ENCODE data around the gene ARMH3.
"Not testable (repeated sequence)": the region's sequence is repeated elsewhere in the genome, so short reads cannot be mapped to it uniquely, and the experiment has no call there.

The ARMH3 gene

GRCh38 chr10:101986624-101986971 lies 69.4 kb downstream of the ARMH3 start:
- DNase-seq (ENCODE audit: low read depth), result no peak

- not testable (repeated sequence) for DNase-seq (ENCODE audit: low read depth)
Measured at GRCh38 chr10:101980677-101981076, 75.3 kb downstream of the ARMH3 start.

- DNase-seq (ENCODE audit: low read depth), result no peak
Measured at GRCh38 chr10:101974091-101974971, 81.6 kb downstream of the ARMH3 start.

DNA sequence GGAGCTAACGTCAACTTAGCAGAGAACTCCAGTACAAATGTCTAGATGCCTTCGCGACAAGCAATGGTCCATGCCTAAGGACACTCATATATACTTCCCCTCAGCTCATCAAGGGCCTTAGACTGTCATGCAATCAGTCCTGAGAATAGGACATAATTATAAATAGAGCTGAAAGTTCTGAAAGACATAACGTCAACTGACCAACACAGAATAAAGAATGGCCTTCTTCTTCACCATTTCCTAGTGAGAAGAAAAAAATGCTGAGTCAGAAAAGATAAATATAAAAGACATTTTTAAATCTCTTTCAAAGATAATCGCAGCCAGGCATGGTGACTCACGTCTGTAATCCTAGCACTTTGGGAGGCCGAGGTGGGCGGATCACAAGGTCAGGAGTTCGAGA lies 83.2 kb downstream of the ARMH3 start:
- DNase-seq (ENCODE audit: low read depth), result no peak

DNA sequence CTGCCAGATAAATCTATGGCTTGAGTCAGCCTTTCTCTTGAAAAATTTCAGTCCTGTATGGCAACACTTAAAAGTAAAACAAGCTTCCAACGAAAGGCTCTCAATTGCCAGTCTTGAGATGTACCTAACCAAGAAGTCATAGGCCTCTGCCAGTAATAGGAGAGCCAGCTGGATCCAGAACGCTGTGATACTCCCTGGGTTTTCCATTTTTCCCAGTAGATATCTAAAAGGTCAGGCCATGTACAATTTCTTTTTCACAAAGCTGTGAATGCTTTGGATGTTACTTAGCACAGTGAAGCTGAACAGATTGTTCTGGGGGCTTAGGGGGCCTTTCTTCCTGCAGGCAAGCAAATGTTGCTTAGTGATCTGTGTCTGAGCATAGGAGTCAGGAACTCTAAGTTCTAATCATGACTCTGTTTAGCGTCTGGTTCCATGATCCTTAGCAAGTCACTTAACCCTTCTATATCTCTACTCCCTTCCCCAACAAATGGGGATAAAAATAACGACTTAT lies 86.5 kb downstream of the ARMH3 start:
- no peak for DNase-seq (ENCODE audit: low read depth)

- no peak for DNase-seq (ENCODE audit: low read depth)
Measured at GRCh38 chr10:101968940-101969321, 87.0 kb downstream of the ARMH3 start.

DNA sequence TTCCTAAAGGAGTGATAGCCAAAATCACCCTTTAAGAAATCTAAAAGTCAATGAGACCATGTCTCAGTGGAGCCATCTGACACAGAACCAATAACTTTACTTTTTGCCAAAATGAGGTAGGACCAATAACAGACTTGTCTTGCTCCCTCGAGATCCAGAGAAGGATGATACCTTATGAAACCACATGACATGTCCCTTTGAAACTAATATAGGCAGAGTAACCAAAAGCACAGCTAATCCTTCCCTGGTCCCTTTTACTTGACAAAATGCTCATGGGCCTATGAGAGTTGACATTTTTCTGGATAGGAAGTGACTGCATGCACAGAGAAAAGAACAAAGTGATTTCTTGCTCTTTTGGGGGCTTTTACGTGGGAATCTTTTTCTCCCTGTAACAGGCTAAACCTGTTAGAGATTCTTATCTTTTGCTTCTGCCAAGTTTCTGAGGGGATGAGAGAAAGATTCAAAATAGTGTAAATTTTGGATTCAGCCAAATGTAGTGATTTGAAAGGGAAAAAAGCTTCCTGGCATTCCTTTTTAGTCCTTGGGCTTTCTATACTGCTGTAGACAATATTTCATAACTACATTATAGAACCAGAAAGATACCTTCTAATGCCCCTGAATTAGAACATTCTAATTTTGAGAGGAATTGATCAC lies 87.6 kb downstream of the ARMH3 start:
- DNase-seq (ENCODE audit: low read depth), result no peak

DNA sequence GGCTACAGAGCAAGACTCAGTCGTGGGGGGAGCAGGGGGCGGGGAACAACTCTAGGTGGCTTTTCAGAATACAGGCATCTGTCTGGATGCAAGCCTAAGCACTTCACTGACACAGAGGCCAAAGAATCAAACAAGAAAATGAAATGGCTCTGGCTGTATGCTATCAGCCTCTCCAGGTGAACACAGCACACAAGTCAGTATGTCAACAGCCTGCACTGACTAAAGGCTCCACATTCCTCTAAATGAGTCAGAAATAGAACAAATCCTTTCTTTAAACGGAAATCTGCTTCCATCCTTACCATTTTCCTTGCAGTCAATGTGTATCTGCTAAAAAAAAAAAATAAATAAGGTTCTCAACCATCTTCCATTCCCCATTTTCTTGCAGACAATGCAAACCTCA lies 88.3 kb downstream of the ARMH3 start:
- no peak for DNase-seq (ENCODE audit: low read depth)

DNA sequence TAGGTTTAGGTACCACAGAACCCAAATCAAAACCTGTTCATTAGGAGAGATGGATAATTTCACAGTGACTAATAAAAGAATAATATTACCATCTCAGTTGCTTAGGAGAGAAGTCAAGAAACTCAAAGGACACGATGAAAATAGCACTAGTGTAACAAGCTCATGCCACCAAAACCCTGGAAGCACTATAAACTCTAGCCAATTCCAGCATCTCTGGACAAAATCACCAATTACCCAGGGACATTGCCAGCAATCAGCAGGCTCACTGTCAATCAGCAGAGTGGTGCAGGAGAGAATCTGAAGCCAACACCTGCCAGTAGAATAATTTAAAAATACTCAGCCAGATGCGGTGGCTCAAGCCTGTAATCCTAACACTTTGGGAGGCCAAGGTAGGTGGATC lies 88.9 kb downstream of the ARMH3 start:
- DNase-seq (ENCODE audit: low read depth), result no peak

GRCh38 chr10:101965075-101965765 lies 90.8 kb downstream of the ARMH3 start:
- no peak for DNase-seq (ENCODE audit: low read depth)

DNA sequence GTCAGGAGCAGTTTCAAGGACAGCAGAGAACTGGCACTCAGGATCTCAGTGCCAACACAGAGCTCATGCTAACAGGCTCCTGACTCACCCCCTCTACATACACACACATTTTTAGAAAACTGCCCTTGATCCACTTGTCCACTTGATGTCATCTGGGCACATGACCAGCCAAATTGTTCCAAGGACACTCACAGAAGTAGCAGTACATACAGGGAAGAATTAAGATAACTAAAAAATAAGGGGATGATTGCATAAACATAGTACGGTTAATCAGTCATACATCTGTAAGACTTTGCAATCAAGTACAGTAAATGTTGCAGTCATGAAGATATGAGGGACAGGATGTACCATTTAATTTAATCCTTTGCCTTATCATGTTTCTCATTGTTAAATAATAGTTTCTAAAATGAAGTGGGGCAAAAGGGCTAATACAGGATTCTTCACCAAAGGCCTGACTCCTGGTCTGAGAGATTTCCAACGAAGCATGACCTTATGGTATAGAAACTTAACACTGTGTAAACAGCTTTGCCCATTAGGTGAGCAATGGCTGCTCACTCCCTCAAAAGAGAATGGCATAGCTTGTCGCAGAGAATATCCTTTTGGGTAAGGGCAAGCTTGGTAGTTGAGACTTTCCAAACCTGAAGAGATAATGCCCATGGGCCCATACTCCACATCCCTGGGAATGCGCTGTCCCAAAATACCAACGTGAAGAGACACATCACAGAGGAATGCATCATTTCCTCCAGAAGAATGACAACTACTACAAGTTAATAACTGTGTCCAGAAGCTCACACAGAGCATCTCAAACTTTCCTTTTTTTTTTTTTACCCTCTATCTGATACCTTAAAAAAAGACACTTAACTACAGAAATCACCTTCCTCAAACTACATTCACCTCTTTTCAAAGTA lies 94.1 kb downstream of the ARMH3 start:
- no peak for DNase-seq (ENCODE audit: low read depth)

DNA sequence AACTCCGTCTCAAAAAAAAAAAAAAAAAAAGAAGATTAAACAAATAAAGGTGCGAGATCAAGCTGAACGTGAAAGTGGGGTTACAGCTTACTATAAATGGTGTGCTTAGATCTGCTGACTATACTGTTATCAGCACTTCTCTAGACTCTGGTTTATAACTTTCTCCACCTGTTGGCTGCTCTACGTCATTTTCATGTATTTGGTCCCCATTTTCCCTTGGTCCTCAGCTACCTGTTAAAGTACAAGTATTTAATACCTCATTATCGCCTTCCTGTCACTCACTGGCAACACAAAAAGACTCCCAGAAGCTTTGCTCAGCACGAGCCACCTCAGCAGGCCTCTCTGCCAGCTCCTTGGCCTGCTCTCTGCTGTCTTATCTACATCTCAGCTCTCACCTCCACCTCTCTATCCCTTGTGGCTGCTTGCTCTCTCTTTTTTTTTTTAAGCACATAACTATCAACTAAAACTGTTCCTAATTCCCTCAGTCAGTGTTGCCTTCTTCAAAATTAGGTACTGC lies 95.0 kb downstream of the ARMH3 start:
- DNase-seq (ENCODE audit: low read depth), result no peak

DNA sequence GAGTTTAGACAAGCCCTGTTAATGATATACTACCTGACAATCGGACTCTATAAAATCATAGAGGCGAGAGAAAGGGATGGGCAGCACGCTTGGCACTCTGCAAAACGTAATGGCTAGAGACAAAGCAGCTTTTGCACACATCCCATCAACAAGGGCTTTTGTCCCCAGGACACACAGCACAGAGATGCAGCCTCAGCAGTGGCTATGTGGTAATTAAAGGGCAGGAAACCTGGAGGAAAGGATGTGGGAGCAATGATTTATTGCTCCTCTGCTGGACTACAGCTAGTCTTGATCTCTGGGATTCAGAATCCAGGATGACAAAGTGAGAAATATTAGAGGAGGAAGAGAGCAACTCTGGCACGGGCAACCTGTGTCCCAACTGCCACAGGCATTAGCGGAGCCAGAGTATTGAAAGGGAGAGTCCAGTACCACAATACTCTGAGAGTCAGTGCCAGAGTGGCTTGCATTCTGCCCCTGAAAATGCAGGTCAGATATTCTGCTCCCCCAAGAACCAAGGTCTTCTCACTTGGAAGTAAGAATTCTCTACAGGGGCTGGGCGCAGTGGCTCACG lies 96.5 kb downstream of the ARMH3 start:
- no peak for DNase-seq (ENCODE audit: low read depth)

DNA sequence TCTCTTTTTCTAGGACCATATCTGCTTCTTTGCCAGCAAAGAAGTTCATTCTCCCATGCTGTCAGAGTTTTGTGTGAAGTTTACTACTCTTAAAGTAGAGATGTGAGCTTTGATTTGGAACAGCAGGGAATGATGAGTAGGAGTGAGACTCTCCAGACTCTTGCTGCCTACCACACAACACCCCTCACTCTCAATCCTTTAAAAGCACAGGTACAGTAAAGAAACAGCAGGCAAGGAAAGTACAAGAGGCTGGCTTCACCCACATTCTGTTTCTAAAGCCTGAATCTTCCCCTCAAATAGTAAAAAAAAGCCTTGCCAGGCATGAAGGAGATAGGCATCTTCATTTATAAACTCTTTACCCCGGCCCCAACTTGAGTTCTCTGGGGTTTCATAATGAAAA lies 97.3 kb downstream of the ARMH3 start:
- DNase-seq (ENCODE audit: low read depth), result no peak

GRCh38 chr10:101956898-101957297 lies 99.1 kb downstream of the ARMH3 start:
- DNase-seq (ENCODE audit: low read depth), result no peak

DNA sequence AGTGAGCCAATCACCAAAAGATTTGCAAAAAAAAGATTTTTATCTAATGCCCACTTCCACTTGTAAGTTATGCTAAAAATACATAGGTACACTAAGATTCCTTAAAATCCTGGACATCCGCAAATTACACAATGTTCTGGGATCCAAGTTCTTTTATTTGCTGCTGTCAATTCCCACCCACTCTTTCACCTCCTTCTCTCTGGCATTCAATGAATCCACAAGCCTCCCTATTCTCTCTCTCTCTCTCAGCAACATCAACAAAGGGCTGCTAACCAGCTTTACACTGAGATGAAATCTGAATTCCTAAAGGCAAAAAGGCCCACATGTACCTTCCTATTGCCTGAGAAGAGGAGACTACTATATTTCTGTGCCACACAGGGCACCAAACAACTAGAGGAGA lies 99.9 kb downstream of the ARMH3 start:
- no peak for DNase-seq (ENCODE audit: low read depth)

- DNase-seq (ENCODE audit: low read depth), result no peak
Measured at GRCh38 chr10:101952191-101952590, 103.8 kb downstream of the ARMH3 start.

- DNase-seq (ENCODE audit: low read depth), result no peak
Measured at GRCh38 chr10:101950213-101950612, 105.8 kb downstream of the ARMH3 start.

DNA sequence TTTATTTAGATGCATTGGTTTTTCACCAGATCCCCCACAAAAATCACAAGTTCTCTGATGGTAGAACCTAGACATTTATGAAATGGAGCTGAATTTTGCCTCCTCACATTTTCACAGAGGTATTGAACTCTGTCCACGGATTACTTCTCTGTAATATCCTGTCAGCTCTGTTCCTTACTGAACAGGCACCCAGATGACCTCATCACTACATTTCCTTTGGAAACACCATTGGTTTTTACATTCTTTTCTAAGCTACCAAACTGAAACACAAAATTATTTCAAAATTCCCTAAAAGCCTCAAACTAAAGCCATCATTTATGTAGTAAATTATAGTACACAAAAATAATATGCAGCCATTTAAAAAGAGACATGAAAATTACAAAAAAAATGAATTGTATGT lies 114.1 kb downstream of the ARMH3 start:
- no peak for DNase-seq (ENCODE audit: low read depth)

- no peak for DNase-seq (ENCODE audit: low read depth)
Measured at GRCh38 chr10:101940916-101941315, 115.1 kb downstream of the ARMH3 start.

DNA sequence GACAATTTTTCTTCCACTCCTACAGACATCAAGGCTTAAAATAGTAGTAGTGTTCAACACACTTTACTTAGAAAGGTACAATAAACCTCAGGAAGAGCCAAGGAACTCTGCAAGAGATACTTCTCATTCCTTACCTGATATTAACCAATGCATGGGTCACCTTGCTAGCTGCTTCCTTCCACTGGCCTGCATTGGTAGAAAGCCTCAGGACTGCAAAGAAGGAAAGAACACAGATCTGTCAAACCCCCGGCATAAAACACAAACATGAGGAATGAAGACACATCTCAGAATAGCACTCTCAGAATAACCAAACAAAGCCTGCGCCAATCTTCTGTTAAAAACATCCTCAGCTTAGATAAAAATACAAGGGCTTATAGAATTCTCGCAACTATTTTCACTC lies 116.2 kb downstream of the ARMH3 start:
- DNase-seq (ENCODE audit: low read depth), result no peak
